Activated B cell treated with CpG ODN at 0.5 μM for 24 hours (primary cell): ENCODE data around the gene SCRN1. TPM values are rescaled to one million over a fixed set of nuclear protein-coding genes. Genes with fewer than 3 reads are reported as not detected.

Experiments used
- ATAC-seq: fragments of 200-7000 bp; cut with Tn5 transposase; one replicate; pipeline ENCODE4 v1.10.0; 2021; ENCODE audit warnings: low read depth, mild to moderate bottlenecking, moderate library complexity
- CTCF ChIA-PET: fragments of 350-600 bp; sonication (Branson Sonifier 250); formaldehyde crosslinking; loops from one replicate; lab custom pipeline; 2021; ENCODE audit warnings: antibody characterized with exemption; lab: Charles Lee
- POLR2A ChIA-PET: fragments of 350-600 bp; sonication (Branson Sonifier 250); formaldehyde crosslinking; loops from one replicate; lab custom pipeline; 2021; ENCODE audit warnings: antibody characterized with exemption; lab: Charles Lee
- DNase-seq: peaks from one replicate; pipeline ENCODE4 v3.0.0; 2022
- H3K27ac Mint-ChIP-seq: one replicate; pipeline ENCODE4 v1.8.0; 2020; ENCODE audit warnings: mixed read lengths
- H3K27me3 Mint-ChIP-seq: one replicate; pipeline ENCODE4 v1.8.0; 2021; ENCODE audit warnings: mixed read lengths
- H3K36me3 Mint-ChIP-seq: one replicate; pipeline ENCODE4 v1.8.0; 2021; ENCODE audit warnings: low read depth, mixed read lengths
- H3K4me1 Mint-ChIP-seq: one replicate; pipeline ENCODE4 v1.8.0; 2021; ENCODE audit warnings: mixed read lengths
- H3K4me3 Mint-ChIP-seq: one replicate; pipeline ENCODE4 v1.8.0; 2020; ENCODE audit warnings: mild to moderate bottlenecking, mixed read lengths
- H3K9me3 Mint-ChIP-seq: one replicate; pipeline ENCODE4 v1.8.0; 2020; ENCODE audit warnings: mixed read lengths
- intact Hi-C: fragments of 100-400 bp; cut with micrococcal nuclease; formaldehyde crosslinking; loops from one replicate; pipeline ENCODE4 v1.15.1; 2024
- total RNA-seq: library from RNA; stranded (reverse); gene quantifications from 2 replicates; pipeline ENCODE4 v1.2.3, GENCODE V29; 2022
- TF ChIP-seq, protein P1 (sequence below): fragments of 200-600 bp; IDR thresholded peaks from one replicate; pipeline ENCODE4 v1.8.0; 2022; ENCODE audit warnings: antibody characterized with exemption, mild to moderate bottlenecking

Gene SCRN1
- total RNA-seq, 1 donor from 2014 or later = 48.7 TPM

DNA sequence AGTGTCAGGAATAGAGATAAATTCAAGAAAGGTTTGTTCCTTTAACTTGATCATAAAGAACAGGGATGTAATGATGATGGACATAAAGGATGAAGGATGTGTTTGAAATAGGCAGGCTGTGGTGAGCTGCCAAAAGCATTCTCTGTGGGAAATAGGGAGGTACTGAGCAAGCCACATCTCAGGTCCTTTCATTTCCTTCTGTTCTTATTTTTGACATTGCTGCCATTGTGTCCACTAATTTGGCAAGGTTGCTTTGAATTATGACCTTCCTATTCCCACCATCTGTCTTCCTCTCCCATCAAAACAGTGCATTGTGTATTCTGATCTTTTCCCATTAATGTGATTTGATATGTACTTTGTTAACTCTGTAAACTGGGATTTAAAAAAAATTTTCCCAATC lies 9.4 kb downstream of the SCRN1 start:
- ATAC-seq = no peak
- H3K36me3 Mint-ChIP-seq = peaks cover 8% of the 10 kb centered on the region
- POLR2A ChIA-PET = interaction anchor here (0.6 to 1.1 kb wide), 2 partner anchors 8 to 66 kb away, joined by 3 to 5 read pairs; no protein-coding TSS in a partner anchor
- DNase-seq = no peak
- H3K27me3 Mint-ChIP-seq = no peaks in the 10 kb centered on the region
- peaks cover 17% of the 10 kb centered on the region for H3K4me1 Mint-ChIP-seq
- no peak overlapping the region for H3K4me3 Mint-ChIP-seq
- no peaks in the 10 kb centered on the region for H3K9me3 Mint-ChIP-seq
- CTCF ChIA-PET = no interaction called here
- intact Hi-C loops = no loop called here
- TF ChIP-seq, protein P1, sequence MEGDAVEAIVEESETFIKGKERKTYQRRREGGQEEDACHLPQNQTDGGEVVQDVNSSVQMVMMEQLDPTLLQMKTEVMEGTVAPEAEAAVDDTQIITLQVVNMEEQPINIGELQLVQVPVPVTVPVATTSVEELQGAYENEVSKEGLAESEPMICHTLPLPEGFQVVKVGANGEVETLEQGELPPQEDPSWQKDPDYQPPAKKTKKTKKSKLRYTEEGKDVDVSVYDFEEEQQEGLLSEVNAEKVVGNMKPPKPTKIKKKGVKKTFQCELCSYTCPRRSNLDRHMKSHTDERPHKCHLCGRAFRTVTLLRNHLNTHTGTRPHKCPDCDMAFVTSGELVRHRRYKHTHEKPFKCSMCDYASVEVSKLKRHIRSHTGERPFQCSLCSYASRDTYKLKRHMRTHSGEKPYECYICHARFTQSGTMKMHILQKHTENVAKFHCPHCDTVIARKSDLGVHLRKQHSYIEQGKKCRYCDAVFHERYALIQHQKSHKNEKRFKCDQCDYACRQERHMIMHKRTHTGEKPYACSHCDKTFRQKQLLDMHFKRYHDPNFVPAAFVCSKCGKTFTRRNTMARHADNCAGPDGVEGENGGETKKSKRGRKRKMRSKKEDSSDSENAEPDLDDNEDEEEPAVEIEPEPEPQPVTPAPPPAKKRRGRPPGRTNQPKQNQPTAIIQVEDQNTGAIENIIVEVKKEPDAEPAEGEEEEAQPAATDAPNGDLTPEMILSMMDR = no peak
- H3K27ac Mint-ChIP-seq = no peak overlapping the region

DNA sequence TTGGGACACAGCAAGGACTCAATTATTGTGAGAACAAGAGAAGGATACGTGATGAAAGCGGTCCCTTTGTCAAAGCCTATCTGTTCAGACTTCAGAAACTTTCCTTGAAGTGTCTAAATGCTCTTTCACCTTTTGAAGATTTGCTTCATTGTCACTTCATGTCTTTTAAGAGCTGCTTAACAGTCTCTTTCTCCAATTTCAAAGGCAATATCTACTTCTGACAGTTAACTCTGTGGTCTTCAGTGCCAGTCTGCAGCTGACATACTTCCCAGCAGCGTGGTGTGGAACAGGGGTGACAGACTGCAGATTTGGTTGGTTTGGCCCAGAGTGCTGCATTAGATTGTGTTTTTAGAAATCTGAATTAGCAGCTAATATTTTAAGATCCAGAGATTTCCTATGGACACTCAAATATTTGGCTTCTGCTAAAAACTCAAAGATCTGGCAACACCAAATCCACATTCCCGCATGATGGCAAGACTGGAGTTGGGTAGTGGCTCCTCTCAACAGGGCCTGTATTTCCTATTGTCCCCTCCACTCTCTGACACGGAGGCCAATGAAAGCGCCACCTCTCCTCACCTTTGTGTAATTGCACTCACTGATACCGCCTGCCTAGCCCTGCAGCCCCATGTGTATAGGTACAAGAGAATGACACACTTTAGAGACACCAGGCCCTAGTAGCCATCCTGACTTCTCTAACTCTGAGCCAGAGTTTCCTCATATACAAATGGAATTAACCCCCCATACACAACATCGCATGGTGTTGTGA lies 11.5 kb downstream of the SCRN1 start:
- intact Hi-C loops = no loop called here
- no peak overlapping the region for H3K27ac Mint-ChIP-seq
- no peak for ATAC-seq

DNA sequence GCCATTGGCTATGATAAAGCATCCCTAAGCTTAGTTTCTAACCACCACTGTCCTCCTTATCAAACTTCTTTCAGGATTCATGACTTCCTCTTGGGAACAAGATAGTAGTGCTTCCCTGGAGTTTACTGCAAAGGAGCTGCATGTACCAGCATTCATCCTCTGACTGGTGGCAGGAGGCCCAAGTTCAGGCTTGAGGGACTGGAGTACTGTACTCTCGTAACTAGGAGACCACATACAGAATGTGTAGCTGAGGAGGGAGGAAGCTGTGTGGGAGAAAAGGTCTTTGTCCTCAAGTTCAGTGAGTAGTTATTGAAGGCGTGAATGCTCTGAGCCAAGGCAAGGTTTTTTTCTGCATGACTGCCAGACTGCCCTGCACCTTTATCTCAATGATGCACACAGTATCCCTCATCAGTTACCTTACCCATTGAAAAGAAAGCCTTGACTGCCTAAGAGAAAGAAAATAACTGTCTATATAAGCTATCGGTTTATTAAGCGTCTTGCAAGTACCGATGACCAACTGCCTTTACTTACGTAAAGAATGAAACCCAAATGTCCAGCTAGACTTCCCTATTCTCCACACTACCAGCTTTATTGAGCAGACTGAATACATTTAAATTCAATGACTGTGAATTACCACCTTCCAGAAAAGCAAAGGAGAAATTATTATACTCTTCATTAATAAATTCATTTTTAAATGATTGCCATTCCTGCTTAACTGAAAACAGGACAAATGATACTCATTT lies 12.8 kb downstream of the SCRN1 start:
- H3K36me3 Mint-ChIP-seq = peaks cover 12% of the 10 kb centered on the region
- ChIA-PET CTCF (interaction anchor here (0.9 kb wide), 1 partner anchor 11 kb away, joined by 3 read pairs; no protein-coding TSS in a partner anchor), POLR2A (no interaction called here)
- intact Hi-C loops = no loop called here
- H3K9me3 Mint-ChIP-seq = no peaks in the 10 kb centered on the region
- H3K4me3 Mint-ChIP-seq = no peak overlapping the region
- H3K27ac Mint-ChIP-seq = no peak overlapping the region
- TF ChIP-seq, protein P1 = no peak
- H3K27me3 Mint-ChIP-seq = no peaks in the 10 kb centered on the region
- DNase-seq (no peak), ATAC-seq (no peak)
- H3K4me1 Mint-ChIP-seq = peaks cover 17% of the 10 kb centered on the region

More for the DNA sequence above, 11.5 kb downstream of the SCRN1 start:
- POLR2A ChIA-PET = no interaction called here
- no peaks in the 10 kb centered on the region for H3K9me3 Mint-ChIP-seq
- H3K27me3 Mint-ChIP-seq = no peaks in the 10 kb centered on the region
- DNase-seq = no peak
- peaks cover 17% of the 10 kb centered on the region for H3K4me1 Mint-ChIP-seq
- no peak overlapping the region for H3K4me3 Mint-ChIP-seq
- TF ChIP-seq, protein P1 = no peak
- peaks cover 11% of the 10 kb centered on the region for H3K36me3 Mint-ChIP-seq
- CTCF ChIA-PET = no interaction called here

DNA sequence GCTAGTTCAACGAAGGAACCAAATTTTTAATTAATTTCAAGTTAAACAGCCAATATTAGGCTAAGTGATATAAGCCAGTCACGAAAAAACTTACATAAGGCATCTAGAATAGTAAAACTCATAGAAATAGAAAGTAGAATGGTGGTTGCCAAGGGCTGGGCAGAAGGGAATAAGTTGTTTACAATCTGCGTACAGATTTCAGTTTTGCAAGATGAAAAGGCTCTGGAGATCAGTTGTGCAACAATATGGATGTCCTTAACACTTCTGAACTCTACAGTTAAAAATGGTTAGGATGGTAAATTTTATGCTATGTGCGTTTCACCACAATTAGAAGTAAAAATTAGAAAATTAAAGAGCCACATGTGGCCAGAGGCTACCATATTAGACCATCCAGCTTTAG lies 13.3 kb downstream of the SCRN1 start:
- H3K4me1 Mint-ChIP-seq = peaks cover 14% of the 10 kb centered on the region
- DNase-seq (no peak), ATAC-seq (no peak)
- ChIA-PET CTCF (interaction anchor here (0.9 kb wide), 1 partner anchor 12 kb away, joined by 3 read pairs; no protein-coding TSS in a partner anchor), POLR2A (no interaction called here)
- no peak overlapping the region for H3K27ac Mint-ChIP-seq
- H3K9me3 Mint-ChIP-seq = no peaks in the 10 kb centered on the region
- H3K27me3 Mint-ChIP-seq = no peaks in the 10 kb centered on the region
- no peak overlapping the region for H3K4me3 Mint-ChIP-seq
- peaks cover 14% of the 10 kb centered on the region for H3K36me3 Mint-ChIP-seq
- TF ChIP-seq, protein P1 = no peak
- intact Hi-C loops = no loop called here

DNA sequence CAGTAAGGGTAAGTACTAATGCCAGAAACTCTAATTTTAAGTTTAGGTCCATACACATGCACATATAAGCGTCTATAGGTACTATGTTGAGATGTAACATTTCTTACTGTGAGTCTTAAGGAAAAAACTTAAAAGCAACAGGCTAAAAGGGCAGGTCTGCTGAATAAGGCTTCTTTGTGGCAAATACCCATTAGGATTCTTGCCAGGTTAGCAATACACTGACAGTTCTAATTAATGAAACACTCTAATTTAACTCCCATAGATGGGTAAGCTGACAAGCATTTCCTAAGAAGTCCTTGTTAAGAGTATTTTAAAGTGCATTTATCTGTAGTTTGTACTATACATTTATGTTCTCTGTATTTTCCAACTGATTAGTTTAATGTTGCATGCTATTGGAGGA lies 14.0 kb downstream of the SCRN1 start:
- CTCF ChIA-PET = no interaction called here
- intact Hi-C loops = no loop called here
- POLR2A ChIA-PET = no interaction called here
- Mint-ChIP-seq H3K27me3 (no peaks in the 10 kb centered on the region), H3K36me3 (peaks cover 14% of the 10 kb centered on the region), H3K4me1 (peaks cover 15% of the 10 kb centered on the region), H3K27ac (no peak overlapping the region), H3K4me3 (no peak overlapping the region), H3K9me3 (no peaks in the 10 kb centered on the region)
- ATAC-seq (no peak), DNase-seq (no peak)
- TF ChIP-seq, protein P1 = no peak
